Measurements from ENCODE around the gene PRICKLE3. TPM values are rescaled to one million over a fixed set of nuclear protein-coding genes. Genes with fewer than 3 reads are reported as not detected.

PRICKLE3 gene
- total RNA-seq, 1 donor from 2014 or later, result 13.5 TPM

- no peak for DNase-seq (ENCODE audit: low spot score in 2 of 2, unreplicated experiment in 2 of 2)
- Mint-ChIP-seq H3K9me3 (peaks cover 11% of the 10 kb centered on the region), H3K36me3 (peaks cover 1% of the 10 kb centered on the region), H3K27ac (peak overlapping the region; percentile 63), H3K4me3 (no peak overlapping the region), H3K4me1 (peaks cover 31% of the 10 kb centered on the region), H3K27me3 (ENCODE audit: low read depth) (no peaks in the 10 kb centered on the region)
- no peak for TF ChIP-seq CTCF (IDR thresholded peaks at IDR 0.05; ENCODE audit: unreplicated experiment)
These were observed 1.4 kb upstream of the PRICKLE3 start for GRCh38 chrX:49187526-49187925.

- H3K27ac Mint-ChIP-seq, result peak overlapping the region; percentile 63
- H3K36me3 Mint-ChIP-seq, result peaks cover 6% of the 10 kb centered on the region
- no peak for TF ChIP-seq CTCF (IDR thresholded peaks at IDR 0.05; ENCODE audit: unreplicated experiment)
- no peak for DNase-seq (ENCODE audit: low spot score in 2 of 2, unreplicated experiment in 2 of 2)
- H3K27me3 Mint-ChIP-seq (ENCODE audit: low read depth), result no peaks in the 10 kb centered on the region
- H3K4me1 Mint-ChIP-seq, result peaks cover 31% of the 10 kb centered on the region
- peak overlapping the region; percentile 75 for H3K4me3 Mint-ChIP-seq
- peaks cover 16% of the 10 kb centered on the region for H3K9me3 Mint-ChIP-seq
These were observed 838 bp upstream of the PRICKLE3 start for GRCh38 chrX:49187028-49187394.

- no peaks in the 10 kb centered on the region for H3K27me3 Mint-ChIP-seq (ENCODE audit: low read depth)
- peaks cover 23% of the 10 kb centered on the region for H3K4me1 Mint-ChIP-seq
- H3K36me3 Mint-ChIP-seq, result peaks cover 16% of the 10 kb centered on the region
- H3K9me3 Mint-ChIP-seq, result peaks cover 19% of the 10 kb centered on the region
- no peak for TF ChIP-seq CTCF (IDR thresholded peaks at IDR 0.05; ENCODE audit: unreplicated experiment)
- DNase-seq (ENCODE audit: low spot score in 2 of 2, unreplicated experiment in 2 of 2), result peak; percentile 80 to 90
- H3K4me3 Mint-ChIP-seq, result peak overlapping the region; percentile 75
- H3K27ac Mint-ChIP-seq, result peak overlapping the region; percentile 89
These were observed 1.6 kb downstream of the PRICKLE3 start for GRCh38 chrX:49184294-49185281.

- Mint-ChIP-seq H3K4me1 (peaks cover 20% of the 10 kb centered on the region), H3K9me3 (peaks cover 22% of the 10 kb centered on the region), H3K4me3 (peak overlapping the region; percentile 75), H3K27me3 (ENCODE audit: low read depth) (no peaks in the 10 kb centered on the region), H3K27ac (peak overlapping the region; percentile 89), H3K36me3 (peaks cover 22% of the 10 kb centered on the region)
- no peak for TF ChIP-seq CTCF (IDR thresholded peaks at IDR 0.05; ENCODE audit: unreplicated experiment)
- no peak for DNase-seq (ENCODE audit: low spot score in 2 of 2, unreplicated experiment in 2 of 2)
These were observed 2.4 kb downstream of the PRICKLE3 start for GRCh38 chrX:49183701-49184281.

- Mint-ChIP-seq H3K36me3 (peaks cover 39% of the 10 kb centered on the region), H3K4me1 (peaks cover 3% of the 10 kb centered on the region), H3K27me3 (ENCODE audit: low read depth) (no peaks in the 10 kb centered on the region), H3K27ac (no peak overlapping the region), H3K9me3 (peaks cover 32% of the 10 kb centered on the region), H3K4me3 (no peak overlapping the region)
- no peak for TF ChIP-seq CTCF (IDR thresholded peaks at IDR 0.05; ENCODE audit: unreplicated experiment)
- DNase-seq (ENCODE audit: low spot score in 2 of 2, unreplicated experiment in 2 of 2), result no peak
These were observed 6.8 kb downstream of the PRICKLE3 start for GRCh38 chrX:49179358-49179757.

Measured in mesothelial cell of epicardium (in vitro differentiated cells).